K562 (cell line): ENCODE measurements around the gene ZNF385C. TPM values are rescaled to one million over a fixed set of nuclear protein-coding genes. Genes with fewer than 3 reads are reported as not detected.

Experiments
- ARID1B ChIP-seq: fragments of 450-650 bp; IDR thresholded peaks from 2 replicates; pipeline ENCODE4 v1.6.1; 2016; ENCODE audit warnings: antibody characterized with exemption, mild to moderate bottlenecking, inconsistent platforms
- EGR1 ChIP-seq: fragments of 450-650 bp; conservative IDR thresholded peaks from 2 replicates; pipeline ENCODE4 v1.6.1; 2017; ENCODE audit warnings: mild to moderate bottlenecking
- ETS2 ChIP-seq: IDR thresholded peaks from 2 replicates; pipeline ENCODE4 v1.6.1; 2016; ENCODE audit warnings: borderline replicate concordance, missing genetic modification characterization, mild to moderate bottlenecking, moderate library complexity, missing compliant biosample characterization; ENCODE audit not compliant: poor library complexity, severe bottlenecking
- GATAD2A ChIP-seq: fragments of 450-650 bp; IDR thresholded peaks from 2 replicates; pipeline ENCODE4 v1.6.1; 2017
- HDAC1 ChIP-seq, 2 experiments: fragments of 450-650 bp; IDR thresholded peaks; 2 replicates each; pipeline ENCODE4 v1.6.1; 2016 to 2017; ENCODE audit warnings: inconsistent platforms in 1 of 2, mild to moderate bottlenecking in 1 of 2, moderate library complexity in 1 of 2
- RCOR1 ChIP-seq, 2 experiments: IDR thresholded peaks; 2 replicates each; pipeline ENCODE4 v1.6.1; 2012; ENCODE audit warnings: low read depth in 2 of 2, low read length in 2 of 2, borderline replicate concordance in 1 of 2, improper control_type of control experiment in 1 of 2
- SOX6 ChIP-seq: fragments of 450-650 bp; IDR thresholded peaks from 2 replicates; pipeline ENCODE4 v1.6.1; 2014; ENCODE audit warnings: mild to moderate bottlenecking
- SP2 ChIP-seq: IDR thresholded peaks from 2 replicates; pipeline ENCODE4 v1.6.1; 2011; ENCODE audit warnings: mild to moderate bottlenecking, low read depth, low read length, moderate library complexity; ENCODE audit not compliant: poor library complexity, severe bottlenecking; ENCODE audit errors: extremely low read depth
- ZFX ChIP-seq: sonication (generic); formaldehyde crosslinking; IDR thresholded peaks from 2 replicates; pipeline ENCODE4 v1.8.0; 2022; ENCODE audit warnings: mild to moderate bottlenecking, missing genetic modification reagents, moderate library complexity
- ZNF445 ChIP-seq: fragments of 250-450 bp; sonication (Bioruptor Pico); IDR thresholded peaks from 2 replicates; pipeline ENCODE4 v1.4.0; 2020; ENCODE audit warnings: low read depth, mild to moderate bottlenecking, moderate library complexity
- polyA plus RNA-seq, 8 experiments: library from polyadenylated mRNA; depleted of rRNA in 4 of 8; stranded (reverse) in 5 of 8; unstranded in 3 of 8; fragments of >200 nt; fragmentation: Nextera tagmentation in 2 of 8; fragmentation: Illumina TruSeq in 1 of 8; extraction: Ambion mirVana in 2 of 8; extraction: Trizol in 1 of 8; gene quantifications; 2 replicates each; pipeline versions ENCODE4 v1.2.1 to v1.2.3, GENCODE V29; 2011 to 2014; ENCODE audit warnings: inconsistent platforms in 1 of 8, missing spikeins in 1 of 8
- total RNA-seq, 7 experiments: library from RNA; depleted of rRNA in 6 of 7; stranded (reverse); fragments of >200 nt in 6 of 7; fragmentation: Illumina TruSeq in 2 of 7; extraction: Trizol in 2 of 7; gene quantifications; 2 replicates each; pipeline versions ENCODE4 v1.2.1 to v1.2.3, GENCODE V29; 2011 to 2021; ENCODE audit warnings: low replicate concordance in 1 of 7
- TF ChIP-seq, protein P1 (sequence below): fragments of 450-650 bp; IDR thresholded peaks from 2 replicates; pipeline ENCODE4 v1.6.1; 2018; ENCODE audit not compliant: partially characterized antibody
- TF ChIP-seq, protein P2 (sequence below), 2 experiments: fragments of 150-350 bp in 1 of 2; IDR thresholded peaks; 2 replicates each; pipeline ENCODE4 v1.6.1; 2012 to 2016; ENCODE audit warnings: low read depth in 2 of 2, low read length in 2 of 2, mild to moderate bottlenecking in 1 of 2, moderate library complexity in 1 of 2
- TF ChIP-seq, protein P3 (sequence below): fragments of 450-650 bp; formaldehyde crosslinking; IDR thresholded peaks from 2 replicates; pipeline ENCODE4 v1.4.0; 2022; ENCODE audit warnings: missing genetic modification characterization
- TF ChIP-seq, protein P4 (sequence below): fragments of 450-650 bp; IDR thresholded peaks from 2 replicates; pipeline ENCODE4 v1.6.1; 2016
- TF ChIP-seq, protein P5 (sequence below): sonication (generic); formaldehyde crosslinking; IDR thresholded peaks from 2 replicates; pipeline ENCODE4 v1.8.0; 2022; ENCODE audit warnings: mild to moderate bottlenecking, missing genetic modification reagents

Gene ZNF385C
- total and polyA plus RNA-seq, 9 of the 15 experiments (the other 6 are each of a cell fraction or from before 2014, with no cell fraction given) = 0.03 to 0.35 (median 0.18) TPM; not detected in 1

DNA sequence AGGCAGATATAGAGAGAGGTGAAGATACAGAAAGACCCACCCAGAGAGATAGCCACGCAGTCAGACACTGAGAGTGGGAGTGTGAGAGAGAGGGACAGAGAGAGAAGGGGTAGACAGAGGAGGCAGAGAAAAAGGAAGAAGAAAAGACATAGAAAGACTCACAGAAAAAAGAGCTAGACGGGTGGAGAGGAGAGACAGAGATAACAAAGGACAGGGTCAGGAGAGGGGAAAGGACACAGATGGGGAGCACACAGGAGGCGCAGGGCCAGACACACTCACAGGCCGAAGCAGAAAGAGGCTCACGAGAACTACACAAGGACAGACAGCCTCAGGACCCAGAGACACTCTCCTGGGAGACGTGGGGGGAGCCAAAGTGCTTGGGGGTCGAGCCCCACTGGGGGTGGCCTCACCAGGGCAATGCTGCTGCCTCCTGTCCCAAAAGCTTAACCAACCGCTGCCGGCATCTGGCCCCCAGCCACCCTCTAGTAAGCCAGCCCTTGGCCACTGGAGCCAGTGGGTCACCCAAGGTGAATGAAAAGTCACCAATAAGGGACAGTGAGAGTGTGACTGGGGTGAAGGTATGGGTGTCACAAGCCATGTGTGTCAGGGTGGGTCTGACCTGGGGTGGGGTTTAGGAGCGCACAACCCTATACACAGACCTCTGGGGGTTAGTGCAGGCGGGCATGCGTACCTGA, 3.8 kb downstream of the ZNF385C start (continued):
- TF ChIP-seq, protein P1, sequence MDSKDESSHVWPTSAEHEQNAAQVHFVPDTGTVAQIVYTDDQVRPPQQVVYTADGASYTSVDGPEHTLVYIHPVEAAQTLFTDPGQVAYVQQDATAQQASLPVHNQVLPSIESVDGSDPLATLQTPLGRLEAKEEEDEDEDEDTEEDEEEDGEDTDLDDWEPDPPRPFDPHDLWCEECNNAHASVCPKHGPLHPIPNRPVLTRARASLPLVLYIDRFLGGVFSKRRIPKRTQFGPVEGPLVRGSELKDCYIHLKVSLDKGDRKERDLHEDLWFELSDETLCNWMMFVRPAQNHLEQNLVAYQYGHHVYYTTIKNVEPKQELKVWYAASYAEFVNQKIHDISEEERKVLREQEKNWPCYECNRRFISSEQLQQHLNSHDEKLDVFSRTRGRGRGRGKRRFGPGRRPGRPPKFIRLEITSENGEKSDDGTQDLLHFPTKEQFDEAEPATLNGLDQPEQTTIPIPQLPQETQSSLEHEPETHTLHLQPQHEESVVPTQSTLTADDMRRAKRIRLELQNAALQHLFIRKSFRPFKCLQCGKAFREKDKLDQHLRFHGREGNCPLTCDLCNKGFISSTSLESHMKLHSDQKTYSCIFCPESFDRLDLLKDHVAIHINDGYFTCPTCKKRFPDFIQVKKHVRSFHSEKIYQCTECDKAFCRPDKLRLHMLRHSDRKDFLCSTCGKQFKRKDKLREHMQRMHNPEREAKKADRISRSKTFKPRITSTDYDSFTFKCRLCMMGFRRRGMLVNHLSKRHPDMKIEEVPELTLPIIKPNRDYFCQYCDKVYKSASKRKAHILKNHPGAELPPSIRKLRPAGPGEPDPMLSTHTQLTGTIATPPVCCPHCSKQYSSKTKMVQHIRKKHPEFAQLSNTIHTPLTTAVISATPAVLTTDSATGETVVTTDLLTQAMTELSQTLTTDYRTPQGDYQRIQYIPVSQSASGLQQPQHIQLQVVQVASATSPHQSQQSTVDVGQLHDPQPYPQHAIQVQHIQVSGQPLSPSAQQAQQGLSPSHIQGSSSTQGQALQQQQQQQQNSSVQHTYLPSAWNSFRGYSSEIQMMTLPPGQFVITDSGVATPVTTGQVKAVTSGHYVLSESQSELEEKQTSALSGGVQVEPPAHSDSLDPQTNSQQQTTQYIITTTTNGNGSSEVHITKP = no peak
- no peak for TF ChIP-seq ZFX (CRISPR knock-in tag)
- no peak for TF ChIP-seq ETS2
- peak; percentile 57; the same call in 1 of the 2 replicates for TF ChIP-seq GATAD2A
- TF ChIP-seq ZNF445 = no peak
- TF ChIP-seq, protein P2, sequence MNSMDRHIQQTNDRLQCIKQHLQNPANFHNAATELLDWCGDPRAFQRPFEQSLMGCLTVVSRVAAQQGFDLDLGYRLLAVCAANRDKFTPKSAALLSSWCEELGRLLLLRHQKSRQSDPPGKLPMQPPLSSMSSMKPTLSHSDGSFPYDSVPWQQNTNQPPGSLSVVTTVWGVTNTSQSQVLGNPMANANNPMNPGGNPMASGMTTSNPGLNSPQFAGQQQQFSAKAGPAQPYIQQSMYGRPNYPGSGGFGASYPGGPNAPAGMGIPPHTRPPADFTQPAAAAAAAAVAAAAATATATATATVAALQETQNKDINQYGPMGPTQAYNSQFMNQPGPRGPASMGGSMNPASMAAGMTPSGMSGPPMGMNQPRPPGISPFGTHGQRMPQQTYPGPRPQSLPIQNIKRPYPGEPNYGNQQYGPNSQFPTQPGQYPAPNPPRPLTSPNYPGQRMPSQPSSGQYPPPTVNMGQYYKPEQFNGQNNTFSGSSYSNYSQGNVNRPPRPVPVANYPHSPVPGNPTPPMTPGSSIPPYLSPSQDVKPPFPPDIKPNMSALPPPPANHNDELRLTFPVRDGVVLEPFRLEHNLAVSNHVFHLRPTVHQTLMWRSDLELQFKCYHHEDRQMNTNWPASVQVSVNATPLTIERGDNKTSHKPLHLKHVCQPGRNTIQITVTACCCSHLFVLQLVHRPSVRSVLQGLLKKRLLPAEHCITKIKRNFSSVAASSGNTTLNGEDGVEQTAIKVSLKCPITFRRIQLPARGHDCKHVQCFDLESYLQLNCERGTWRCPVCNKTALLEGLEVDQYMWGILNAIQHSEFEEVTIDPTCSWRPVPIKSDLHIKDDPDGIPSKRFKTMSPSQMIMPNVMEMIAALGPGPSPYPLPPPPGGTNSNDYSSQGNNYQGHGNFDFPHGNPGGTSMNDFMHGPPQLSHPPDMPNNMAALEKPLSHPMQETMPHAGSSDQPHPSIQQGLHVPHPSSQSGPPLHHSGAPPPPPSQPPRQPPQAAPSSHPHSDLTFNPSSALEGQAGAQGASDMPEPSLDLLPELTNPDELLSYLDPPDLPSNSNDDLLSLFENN (IDR thresholded peaks at IDR 0.05; ENCODE audit: low read depth in 2 of 2, low read length in 2 of 2) = no peak
- TF ChIP-seq ARID1B = 0 out of 2 replicates have a peak, but pooled peaks have one; percentile 22
- TF ChIP-seq, protein P3, sequence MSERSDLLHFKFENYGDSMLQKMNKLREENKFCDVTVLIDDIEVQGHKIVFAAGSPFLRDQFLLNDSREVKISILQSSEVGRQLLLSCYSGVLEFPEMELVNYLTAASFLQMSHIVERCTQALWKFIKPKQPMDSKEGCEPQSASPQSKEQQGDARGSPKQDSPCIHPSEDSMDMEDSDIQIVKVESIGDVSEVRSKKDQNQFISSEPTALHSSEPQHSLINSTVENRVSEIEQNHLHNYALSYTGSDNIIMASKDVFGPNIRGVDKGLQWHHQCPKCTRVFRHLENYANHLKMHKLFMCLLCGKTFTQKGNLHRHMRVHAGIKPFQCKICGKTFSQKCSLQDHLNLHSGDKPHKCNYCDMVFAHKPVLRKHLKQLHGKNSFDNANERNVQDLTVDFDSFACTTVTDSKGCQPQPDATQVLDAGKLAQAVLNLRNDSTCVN (CRISPR knock-in tag) = 0 out of 2 replicates have a peak, but pooled peaks have one; percentile 52
- TF ChIP-seq, protein P4, sequence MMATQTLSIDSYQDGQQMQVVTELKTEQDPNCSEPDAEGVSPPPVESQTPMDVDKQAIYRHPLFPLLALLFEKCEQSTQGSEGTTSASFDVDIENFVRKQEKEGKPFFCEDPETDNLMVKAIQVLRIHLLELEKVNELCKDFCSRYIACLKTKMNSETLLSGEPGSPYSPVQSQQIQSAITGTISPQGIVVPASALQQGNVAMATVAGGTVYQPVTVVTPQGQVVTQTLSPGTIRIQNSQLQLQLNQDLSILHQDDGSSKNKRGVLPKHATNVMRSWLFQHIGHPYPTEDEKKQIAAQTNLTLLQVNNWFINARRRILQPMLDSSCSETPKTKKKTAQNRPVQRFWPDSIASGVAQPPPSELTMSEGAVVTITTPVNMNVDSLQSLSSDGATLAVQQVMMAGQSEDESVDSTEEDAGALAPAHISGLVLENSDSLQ = peak; percentile 57; the same call in 1 of the 2 replicates
- 0 out of 4 replicates have a peak, but pooled peaks of 1 of the 2 experiments have one; percentile 19 for TF ChIP-seq HDAC1 (IDR thresholded peaks at IDR 0.05)
- no peak for TF ChIP-seq RCOR1 (IDR thresholded peaks at IDR 0.05; ENCODE audit: borderline replicate concordance in 1 of 2, low read depth in 2 of 2, low read length in 2 of 2)
- TF ChIP-seq EGR1 = 0 out of 2 replicates have a peak, but pooled peaks have one; percentile 12
- no peak for TF ChIP-seq SOX6
- TF ChIP-seq SP2 = no peak
- TF ChIP-seq, protein P5, sequence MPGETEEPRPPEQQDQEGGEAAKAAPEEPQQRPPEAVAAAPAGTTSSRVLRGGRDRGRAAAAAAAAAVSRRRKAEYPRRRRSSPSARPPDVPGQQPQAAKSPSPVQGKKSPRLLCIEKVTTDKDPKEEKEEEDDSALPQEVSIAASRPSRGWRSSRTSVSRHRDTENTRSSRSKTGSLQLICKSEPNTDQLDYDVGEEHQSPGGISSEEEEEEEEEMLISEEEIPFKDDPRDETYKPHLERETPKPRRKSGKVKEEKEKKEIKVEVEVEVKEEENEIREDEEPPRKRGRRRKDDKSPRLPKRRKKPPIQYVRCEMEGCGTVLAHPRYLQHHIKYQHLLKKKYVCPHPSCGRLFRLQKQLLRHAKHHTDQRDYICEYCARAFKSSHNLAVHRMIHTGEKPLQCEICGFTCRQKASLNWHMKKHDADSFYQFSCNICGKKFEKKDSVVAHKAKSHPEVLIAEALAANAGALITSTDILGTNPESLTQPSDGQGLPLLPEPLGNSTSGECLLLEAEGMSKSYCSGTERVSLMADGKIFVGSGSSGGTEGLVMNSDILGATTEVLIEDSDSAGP = no peak
- TF ChIP-seq, all 486 proteins: peak for 9
